CD4-positive, alpha-beta T cell treated with Interleukin-4 for 4 hours (primary cell): ENCODE measurements around the gene COL8A1.

ENCODE experiments used
- DNase-seq: peaks from one replicate; pipeline ENCODE4 v3.0.0-alpha.2; 2020

The COL8A1 gene

DNA sequence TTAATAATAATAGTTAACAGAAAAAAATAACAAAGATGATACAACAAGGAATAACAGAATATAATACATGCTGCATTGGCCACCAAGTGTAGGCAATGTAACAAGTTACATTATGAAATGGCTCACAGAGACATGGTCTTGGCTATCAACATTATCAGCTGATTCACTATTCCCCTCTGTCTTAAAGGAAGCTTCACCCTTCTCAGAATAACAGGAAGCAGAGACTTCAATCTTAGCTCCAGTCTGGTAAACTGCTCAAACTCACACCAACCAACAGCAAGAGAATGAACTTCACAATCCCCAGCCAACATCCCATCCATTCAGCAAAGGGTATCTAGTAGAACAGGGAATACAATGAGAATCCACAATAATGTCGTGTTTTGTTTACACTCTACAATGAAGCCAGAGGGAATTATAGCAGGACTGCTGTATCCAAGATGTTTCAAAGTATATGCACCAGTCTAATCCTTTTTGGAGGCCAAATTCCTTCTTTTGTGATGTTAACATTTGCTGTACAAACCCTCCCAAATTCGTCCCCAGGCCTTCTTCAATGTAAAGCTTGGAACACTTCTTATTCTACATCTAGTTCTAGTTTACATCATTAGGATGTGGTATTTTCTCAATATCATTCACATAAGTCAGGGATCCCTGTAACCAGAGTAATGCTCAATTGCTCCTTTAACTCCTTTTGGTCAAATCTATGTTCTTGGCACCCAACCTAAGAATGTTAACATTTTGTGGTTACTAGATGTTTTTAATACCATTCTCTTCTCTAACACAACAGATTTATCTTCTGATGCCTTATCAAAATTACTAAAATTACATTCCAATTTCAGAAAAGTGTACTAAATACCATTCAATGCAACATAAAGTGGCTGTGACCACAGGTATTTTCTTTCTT is 126.9 kb downstream of the COL8A1 start:
- no peak for DNase-seq

- DNase-seq = no peak
Observed at GRCh38 chr3:99767291-99767690, 128.9 kb downstream of the COL8A1 start.

DNA sequence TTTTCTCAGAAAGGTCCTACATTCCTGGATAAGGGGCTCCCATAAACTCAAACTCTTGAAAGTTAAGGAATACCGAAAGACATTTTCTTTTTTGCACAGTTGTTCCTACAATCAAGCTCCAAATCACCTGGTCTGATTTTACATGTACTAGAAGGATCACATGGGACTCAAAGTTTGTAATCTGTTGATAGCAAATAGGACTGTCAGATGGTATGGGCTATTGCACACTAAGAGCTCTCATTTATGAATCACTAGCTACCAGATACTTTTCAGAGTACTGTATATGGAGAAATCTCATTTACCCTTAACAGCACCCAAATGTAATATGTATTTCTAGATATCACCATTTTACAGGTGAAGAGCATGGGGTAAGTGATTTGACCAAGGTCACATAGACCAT is 129.7 kb downstream of the COL8A1 start:
- DNase-seq = no peak

- no peak for DNase-seq
Observed at GRCh38 chr3:99768808-99769501, 130.6 kb downstream of the COL8A1 start.

GRCh38 chr3:99772171-99772570 is 133.8 kb downstream of the COL8A1 start:
- no peak for DNase-seq

DNA sequence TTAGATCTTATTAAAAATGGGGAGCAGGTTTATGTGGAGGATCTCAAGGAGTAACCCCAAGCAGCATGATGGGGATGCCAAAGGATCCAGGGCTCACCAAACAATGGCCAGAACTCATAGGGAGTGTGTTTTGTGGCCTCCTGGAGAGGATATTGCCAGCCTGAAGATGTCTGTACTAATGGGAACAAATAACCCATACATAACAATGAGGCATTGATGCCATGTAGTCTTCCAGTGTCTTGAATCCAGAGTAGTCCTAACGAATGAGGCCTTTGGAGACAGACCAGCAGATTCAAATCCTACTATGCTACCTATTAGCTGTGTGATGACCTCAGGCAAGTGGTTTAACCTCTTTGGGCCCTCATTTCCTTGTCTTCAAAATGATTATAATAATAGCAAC is 134.3 kb downstream of the COL8A1 start:
- DNase-seq = no peak

GRCh38 chr3:99774467-99774866 is 136.1 kb downstream of the COL8A1 start:
- no peak for DNase-seq

DNA sequence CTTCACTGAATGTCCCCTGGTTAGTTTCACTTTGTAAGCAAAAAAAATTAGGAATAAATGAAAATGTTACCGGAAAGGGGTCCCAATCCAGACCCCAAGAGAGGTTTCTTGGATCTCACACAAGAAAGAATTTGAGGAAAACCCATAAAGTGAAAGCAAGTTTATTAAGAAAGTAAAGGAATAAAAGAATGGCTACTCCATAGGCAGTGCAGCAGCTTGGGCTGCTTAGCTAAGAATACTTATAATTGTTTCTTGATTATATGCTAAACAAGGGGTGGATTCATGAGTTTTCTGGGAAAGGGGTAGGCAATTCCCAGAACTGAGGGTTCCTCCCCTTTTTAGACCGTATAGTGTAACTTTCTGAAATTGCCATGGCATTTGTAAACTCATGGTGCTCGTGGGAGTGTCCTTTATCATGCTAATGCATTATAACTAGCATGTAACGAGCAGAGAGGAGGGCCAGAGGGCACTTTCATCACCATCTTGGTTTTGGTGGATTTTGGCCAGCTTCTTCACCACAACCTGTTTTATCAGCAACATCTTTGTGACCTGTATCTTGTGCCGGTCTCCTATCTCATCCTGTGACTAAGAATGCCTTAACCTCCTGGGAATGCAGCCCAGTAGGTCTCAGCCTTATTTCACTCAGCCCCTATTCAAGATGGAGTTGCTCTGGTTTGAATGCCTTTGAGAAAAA is 138.3 kb downstream of the COL8A1 start:
- DNase-seq = no peak

DNA sequence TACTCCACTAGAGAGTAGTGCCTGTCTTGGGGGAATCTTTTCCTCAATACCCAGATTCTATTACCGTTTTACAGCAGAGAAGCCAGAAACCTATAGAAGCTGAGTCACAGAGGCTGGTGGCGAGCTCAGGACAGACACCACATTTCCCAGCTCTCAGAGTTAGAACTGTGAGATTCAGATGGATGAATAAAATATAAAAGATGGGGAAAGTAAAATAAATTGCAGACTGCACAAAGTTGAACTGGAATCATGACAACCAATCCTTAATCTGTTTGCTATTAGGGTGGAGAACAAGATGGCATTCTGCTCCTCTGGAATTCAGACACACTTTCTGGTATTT is 138.8 kb downstream of the COL8A1 start:
- no peak for DNase-seq

DNA sequence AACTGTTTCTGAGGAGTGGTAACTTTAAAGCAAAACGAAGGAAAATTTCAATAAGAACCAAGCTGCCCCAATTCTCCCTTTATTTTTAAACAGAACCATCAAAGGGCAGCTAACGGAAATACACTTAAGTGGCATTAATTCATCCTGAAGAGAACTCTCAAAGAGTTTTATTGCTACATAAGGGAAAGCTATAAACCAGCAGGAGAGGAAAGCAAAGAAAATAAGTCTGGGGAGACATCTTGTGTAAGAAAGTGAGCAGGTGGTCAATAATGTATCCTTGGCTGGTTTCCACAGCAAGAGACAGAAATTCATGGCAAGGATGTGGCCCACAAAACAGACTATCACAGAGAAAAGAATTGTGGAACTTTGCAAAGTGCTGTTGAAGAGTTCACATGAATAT is 139.3 kb downstream of the COL8A1 start:
- no peak for DNase-seq

DNA sequence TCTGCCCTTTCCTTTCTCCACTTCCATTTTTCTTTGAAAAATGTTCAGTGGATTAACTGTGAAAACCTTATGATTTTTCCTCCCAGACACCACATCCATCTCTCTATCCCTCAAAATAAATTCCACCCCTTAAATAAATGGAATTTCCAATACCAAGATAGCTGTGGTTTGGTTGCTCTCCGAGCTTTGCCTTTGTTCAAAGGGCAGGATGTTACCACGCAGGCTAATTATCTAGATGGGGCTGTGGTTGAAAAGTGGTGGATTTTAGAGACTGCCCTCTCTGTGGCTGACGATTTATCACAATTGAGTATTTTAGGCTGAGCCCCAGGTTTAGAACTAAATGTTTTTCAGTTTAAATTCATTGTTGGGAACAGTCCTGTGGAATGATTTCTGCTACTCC is 142.4 kb downstream of the COL8A1 start:
- DNase-seq = no peak

GRCh38 chr3:99781761-99782160 is 143.4 kb downstream of the COL8A1 start:
- DNase-seq = no peak

DNA sequence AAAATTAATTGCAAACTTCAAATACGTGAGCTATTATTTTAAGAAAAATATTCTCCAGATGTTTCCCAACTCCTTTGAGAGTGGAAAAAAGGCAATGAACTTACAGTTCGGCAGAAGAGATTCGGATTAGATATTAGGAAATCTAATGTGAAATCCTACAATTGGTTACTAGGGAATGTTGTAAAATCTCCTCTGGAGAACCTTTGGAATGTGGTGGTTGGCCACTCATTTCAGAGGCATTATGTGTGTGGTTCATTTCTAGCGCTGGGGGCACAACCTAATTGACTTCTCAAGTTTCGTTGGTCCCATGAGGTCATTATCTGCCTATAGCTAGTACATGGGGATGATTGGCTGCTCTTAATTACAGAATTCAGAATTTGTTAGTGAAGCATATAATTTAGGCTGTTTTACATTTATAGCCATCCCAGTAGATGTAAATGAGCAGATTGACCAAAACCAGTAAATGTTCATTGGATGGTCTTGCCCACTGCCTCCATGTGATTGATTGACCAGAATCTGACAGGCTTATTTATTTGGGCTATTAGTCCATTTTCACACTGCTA is 144.7 kb downstream of the COL8A1 start:
- no peak for DNase-seq

DNA sequence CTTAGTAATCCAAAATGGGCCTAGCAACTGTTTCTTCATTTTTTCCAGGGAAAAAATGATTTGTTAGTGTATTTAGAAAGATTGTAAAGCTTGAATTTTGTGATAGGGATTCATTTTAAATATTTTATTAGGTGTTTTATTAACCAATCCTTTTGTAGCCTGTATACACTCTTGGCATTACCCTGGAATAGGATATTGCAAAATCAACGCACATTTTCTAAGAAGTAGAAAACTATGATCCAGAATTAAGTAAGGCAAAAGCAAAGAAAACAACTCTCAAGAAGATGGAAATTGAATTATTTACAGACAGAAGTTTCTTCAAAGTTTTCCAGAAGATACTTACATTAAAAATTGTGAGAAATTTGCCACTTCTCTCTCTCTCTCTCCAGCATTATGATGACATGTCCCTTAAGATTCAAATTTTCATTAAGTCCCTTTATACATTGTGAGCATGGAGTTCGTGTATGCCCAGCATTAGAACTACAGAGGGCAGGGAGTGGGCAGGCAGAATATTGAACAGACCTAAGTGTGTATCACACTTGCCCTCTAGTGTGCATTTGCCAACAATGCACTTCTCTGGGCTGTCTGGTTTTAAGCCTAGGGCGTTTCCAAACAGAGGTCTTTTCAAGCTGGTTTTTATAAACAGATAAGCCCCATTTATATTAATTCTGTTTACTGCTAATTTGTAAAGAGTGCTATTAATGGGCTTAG is 150.8 kb downstream of the COL8A1 start:
- peak; percentile 27 for DNase-seq

- no peak for DNase-seq
Observed at GRCh38 chr3:99794485-99794884, 156.1 kb downstream of the COL8A1 start.

DNA sequence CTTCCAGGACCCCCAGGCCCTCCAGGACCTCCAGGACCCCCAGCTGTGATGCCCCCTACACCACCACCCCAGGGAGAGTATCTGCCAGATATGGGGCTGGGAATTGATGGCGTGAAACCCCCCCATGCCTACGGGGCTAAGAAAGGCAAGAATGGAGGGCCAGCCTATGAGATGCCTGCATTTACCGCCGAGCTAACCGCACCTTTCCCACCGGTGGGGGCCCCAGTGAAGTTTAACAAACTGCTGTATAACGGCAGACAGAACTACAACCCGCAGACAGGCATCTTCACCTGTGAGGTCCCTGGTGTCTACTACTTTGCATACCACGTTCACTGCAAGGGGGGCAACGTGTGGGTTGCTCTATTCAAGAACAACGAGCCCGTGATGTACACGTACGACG is 157.2 kb downstream of the COL8A1 start:
- no peak for DNase-seq

DNA sequence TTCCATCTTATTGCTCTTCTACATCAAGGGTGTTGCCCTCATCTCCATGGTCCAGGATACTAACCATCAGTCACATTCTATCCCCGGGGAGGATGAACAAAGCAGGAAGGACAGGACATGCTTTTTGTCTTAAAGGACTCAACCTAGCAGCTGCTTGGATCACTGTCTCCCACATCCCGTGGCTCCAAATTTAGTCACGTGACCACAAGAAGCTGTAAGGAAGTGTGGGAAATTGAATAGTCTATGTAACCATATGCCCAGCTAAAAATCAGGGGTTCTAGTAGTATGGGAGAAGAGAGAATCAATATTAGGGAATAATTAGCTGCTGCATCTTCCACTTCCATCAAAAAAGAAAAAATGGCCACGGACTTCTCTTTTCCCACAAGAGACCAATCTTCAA is 161.0 kb downstream of the COL8A1 start:
- DNase-seq = no peak

DNA sequence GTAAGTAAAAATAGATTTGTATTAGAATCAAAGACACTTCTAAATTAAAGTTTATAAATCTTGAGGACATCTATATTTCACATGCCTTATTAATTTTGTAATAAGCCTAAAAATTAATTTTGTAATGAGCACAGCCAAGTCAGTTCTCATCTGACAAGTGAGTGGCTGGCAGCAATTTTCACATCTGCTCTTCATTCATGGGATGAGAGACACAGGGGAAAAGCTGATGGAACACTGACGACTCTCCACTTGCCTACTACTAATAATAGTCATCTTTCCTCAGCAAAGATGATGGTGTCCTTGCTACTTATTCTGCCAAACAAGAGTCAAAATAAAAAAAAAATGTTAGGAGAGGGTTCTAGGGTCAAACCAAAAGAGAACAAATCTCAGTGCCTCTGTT is 164.9 kb downstream of the COL8A1 start:
- no peak for DNase-seq

DNA sequence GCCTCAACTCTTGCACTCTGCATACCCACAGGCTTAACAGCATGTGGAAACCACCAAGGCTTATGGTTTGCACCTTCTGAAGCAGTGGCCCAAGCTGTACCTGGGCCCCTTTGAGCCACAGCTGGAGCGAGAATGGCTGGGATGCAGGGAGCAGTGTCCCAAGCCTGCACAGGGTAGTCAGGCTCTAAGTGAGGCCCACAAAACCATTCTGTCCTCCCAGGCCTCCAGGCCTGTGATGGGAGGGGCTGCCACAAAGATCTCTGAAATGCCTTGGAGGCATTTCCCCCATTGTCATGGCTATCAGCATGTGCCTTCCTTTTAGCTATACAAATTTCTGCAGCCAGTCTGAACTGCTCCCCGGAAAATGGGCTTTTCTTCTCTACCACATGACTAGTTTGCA is 166.8 kb downstream of the COL8A1 start:
- DNase-seq = no peak

GRCh38 chr3:99808163-99808794 is 169.9 kb downstream of the COL8A1 start:
- DNase-seq = peak; percentile 65

GRCh38 chr3:99809565-99809964 is 171.2 kb downstream of the COL8A1 start:
- DNase-seq = no peak

DNA sequence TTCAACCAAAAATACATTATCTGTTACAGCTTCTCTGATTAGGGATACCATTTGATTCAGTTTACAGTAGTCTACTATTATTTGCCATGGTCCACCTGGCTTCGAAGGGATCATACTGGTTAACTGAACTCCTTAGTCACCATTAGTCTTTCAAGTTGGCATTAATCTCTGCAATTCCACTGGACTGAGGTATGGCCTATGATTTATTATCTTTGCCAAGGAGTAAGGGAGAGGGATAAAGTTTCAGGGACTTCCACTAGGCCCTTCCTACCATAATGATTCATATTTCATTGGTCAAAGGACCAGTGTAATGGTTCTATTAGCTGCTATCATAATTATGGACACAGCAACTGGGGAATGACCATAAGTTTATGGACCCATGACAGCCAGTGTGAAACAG is 172.0 kb downstream of the COL8A1 start:
- no peak for DNase-seq
